PC-3 (cell line): ENCODE results near the gene KCNN1.

ENCODE experiments used
- EZH2 ChIP-seq: fragments of 300-600 bp; sonication (generic); IDR thresholded peaks from one replicate; pipeline ENCODE4 v1.6.1; 2017; ENCODE audit warnings: antibody characterized with exemption, mild to moderate bottlenecking, low read length; ENCODE audit not compliant: unreplicated experiment
- TF ChIP-seq, protein P1 (sequence below): fragments of 300-600 bp; sonication (generic); conservative IDR thresholded peaks from 2 replicates; pipeline ENCODE4 v1.5.1; 2017; ENCODE audit warnings: antibody characterized with exemption, low read depth, mild to moderate bottlenecking, low read length

GRCh38 chr19:18044825-18045304, 78.0 kb downstream of the KCNN1 start:
- TF ChIP-seq, protein P1, sequence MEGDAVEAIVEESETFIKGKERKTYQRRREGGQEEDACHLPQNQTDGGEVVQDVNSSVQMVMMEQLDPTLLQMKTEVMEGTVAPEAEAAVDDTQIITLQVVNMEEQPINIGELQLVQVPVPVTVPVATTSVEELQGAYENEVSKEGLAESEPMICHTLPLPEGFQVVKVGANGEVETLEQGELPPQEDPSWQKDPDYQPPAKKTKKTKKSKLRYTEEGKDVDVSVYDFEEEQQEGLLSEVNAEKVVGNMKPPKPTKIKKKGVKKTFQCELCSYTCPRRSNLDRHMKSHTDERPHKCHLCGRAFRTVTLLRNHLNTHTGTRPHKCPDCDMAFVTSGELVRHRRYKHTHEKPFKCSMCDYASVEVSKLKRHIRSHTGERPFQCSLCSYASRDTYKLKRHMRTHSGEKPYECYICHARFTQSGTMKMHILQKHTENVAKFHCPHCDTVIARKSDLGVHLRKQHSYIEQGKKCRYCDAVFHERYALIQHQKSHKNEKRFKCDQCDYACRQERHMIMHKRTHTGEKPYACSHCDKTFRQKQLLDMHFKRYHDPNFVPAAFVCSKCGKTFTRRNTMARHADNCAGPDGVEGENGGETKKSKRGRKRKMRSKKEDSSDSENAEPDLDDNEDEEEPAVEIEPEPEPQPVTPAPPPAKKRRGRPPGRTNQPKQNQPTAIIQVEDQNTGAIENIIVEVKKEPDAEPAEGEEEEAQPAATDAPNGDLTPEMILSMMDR: no peak
- TF ChIP-seq EZH2: no peak
